ENCODE data around the gene PTPN9.

DNA sequence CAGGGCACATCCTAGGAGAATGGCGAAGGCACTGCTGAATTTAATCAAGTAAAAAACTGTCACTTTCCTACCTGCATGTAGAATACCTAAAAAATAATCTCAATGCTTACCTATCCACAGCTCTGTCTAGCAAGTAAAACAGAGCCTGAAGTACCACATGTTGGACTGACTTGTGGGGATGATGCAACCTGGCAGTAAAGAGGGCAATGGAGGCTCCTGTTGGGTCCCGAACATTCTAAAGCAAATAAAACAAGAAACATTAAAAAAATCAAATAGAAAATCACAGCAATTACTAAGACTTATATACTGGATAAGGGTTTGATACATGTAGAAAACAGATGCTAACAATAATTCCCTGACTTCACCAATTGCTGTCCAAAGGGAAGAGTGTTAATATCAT, 56.1 kb downstream of the PTPN9 start:
- TF ChIP-seq GATA3 (IDR thresholded peaks at IDR 0.05; ENCODE audit: low read depth, low read length) (no peak), GATA2 (IDR thresholded peaks at IDR 0.05; ENCODE audit: low read depth, low read length) (no peak)

All from SH-SY5Y (cell line).